ENCODE measurements around the gene OR2AE1. TPM values are rescaled to one million over a fixed set of nuclear protein-coding genes. Genes with fewer than 3 reads are reported as not detected.

The OR2AE1 gene
- total and polyA plus RNA-seq, 9 of the 15 experiments (the other 6 are each of a cell fraction or from before 2014, with no cell fraction given) = 0.27 TPM; not detected in 8

DNA sequence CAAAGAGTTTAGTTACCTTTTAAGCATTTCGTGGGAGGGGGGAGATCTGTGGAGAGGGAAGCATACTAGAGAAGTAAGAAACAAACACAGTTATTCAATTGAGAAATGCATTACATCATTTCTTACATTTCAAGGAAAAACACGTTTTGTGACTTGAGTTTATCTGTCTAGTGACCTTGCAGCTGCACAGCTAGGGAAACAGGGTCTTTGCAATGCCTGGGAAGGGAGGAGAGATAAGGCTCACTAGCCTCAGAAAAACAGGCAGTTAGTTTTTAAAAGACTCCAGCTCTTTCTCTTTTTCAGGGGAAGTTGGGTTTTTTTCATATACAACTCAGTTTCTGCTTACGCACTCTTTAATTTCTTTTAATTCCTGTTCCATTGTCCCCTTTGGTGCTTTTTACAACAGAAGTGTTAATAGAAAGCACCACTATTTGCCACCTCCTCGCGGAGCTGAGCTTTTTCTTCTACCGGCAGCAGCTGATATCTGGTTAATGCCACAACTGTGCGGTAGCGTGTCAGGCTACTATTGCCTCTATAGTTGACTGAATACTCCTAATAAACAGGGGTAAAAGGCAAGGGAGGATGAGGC is 43.5 kb downstream of the OR2AE1 start (continued):
- TF ChIP-seq, protein P1, sequence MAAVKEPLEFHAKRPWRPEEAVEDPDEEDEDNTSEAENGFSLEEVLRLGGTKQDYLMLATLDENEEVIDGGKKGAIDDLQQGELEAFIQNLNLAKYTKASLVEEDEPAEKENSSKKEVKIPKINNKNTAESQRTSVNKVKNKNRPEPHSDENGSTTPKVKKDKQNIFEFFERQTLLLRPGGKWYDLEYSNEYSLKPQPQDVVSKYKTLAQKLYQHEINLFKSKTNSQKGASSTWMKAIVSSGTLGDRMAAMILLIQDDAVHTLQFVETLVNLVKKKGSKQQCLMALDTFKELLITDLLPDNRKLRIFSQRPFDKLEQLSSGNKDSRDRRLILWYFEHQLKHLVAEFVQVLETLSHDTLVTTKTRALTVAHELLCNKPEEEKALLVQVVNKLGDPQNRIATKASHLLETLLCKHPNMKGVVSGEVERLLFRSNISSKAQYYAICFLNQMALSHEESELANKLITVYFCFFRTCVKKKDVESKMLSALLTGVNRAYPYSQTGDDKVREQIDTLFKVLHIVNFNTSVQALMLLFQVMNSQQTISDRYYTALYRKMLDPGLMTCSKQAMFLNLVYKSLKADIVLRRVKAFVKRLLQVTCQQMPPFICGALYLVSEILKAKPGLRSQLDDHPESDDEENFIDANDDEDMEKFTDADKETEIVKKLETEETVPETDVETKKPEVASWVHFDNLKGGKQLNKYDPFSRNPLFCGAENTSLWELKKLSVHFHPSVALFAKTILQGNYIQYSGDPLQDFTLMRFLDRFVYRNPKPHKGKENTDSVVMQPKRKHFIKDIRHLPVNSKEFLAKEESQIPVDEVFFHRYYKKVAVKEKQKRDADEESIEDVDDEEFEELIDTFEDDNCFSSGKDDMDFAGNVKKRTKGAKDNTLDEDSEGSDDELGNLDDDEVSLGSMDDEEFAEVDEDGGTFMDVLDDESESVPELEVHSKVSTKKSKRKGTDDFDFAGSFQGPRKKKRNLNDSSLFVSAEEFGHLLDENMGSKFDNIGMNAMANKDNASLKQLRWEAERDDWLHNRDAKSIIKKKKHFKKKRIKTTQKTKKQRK (IDR thresholded peaks at IDR 0.05; ENCODE audit: borderline replicate concordance, low read depth, low read length) = no peak
- peak; percentile 85 for TF ChIP-seq HLTF (IDR thresholded peaks at IDR 0.05)
- peak; percentile 42; the same call in 1 of the 2 replicates for TF ChIP-seq SMARCA5 (IDR thresholded peaks at IDR 0.05)
- no peak for TF ChIP-seq SMC3 (conservative IDR thresholded peaks at IDR 0.05; ENCODE audit: insufficient read depth, low read depth, low read length)
- no peak for TF ChIP-seq ZNF124 (CRISPR knock-in tag; IDR thresholded peaks at IDR 0.05)
- no peak; the same call in 1 of the 2 replicates for TF ChIP-seq ZKSCAN8 (CRISPR knock-in tag; IDR thresholded peaks at IDR 0.05)
- TF ChIP-seq YBX1 (IDR thresholded peaks at IDR 0.05) = no peak
- peak; percentile 92 for TF ChIP-seq HDAC2 (IDR thresholded peaks at IDR 0.05)
- no peak for TF ChIP-seq XRCC3 (IDR thresholded peaks at IDR 0.05)
- TF ChIP-seq BRCA1 (IDR thresholded peaks at IDR 0.05) = no peak
- TF ChIP-seq BRCA1 (CRISPR knock-in tag; IDR thresholded peaks at IDR 0.05) = no peak
- TF ChIP-seq, protein P2, sequence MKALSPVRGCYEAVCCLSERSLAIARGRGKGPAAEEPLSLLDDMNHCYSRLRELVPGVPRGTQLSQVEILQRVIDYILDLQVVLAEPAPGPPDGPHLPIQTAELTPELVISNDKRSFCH (CRISPR knock-in tag; IDR thresholded peaks at IDR 0.05) = no peak
- TF ChIP-seq, protein P2 (tag; IDR thresholded peaks at IDR 0.05) = no peak
- TF ChIP-seq COPS2 (conservative IDR thresholded peaks at IDR 0.05) = no peak
- no peak for TF ChIP-seq TAF15 (IDR thresholded peaks at IDR 0.05; ENCODE audit: low read depth, low read length)
- TF ChIP-seq, protein P3, sequence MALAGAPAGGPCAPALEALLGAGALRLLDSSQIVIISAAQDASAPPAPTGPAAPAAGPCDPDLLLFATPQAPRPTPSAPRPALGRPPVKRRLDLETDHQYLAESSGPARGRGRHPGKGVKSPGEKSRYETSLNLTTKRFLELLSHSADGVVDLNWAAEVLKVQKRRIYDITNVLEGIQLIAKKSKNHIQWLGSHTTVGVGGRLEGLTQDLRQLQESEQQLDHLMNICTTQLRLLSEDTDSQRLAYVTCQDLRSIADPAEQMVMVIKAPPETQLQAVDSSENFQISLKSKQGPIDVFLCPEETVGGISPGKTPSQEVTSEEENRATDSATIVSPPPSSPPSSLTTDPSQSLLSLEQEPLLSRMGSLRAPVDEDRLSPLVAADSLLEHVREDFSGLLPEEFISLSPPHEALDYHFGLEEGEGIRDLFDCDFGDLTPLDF (CRISPR knock-in tag; IDR thresholded peaks at IDR 0.05) = no peak
- TF ChIP-seq JUNB (CRISPR knock-in tag; conservative IDR thresholded peaks at IDR 0.05) = no peak
- TF ChIP-seq MECOM (CRISPR knock-in tag; IDR thresholded peaks at IDR 0.05) = peak; percentile 70; the same call in 1 of the 2 replicates
- no peak for TF ChIP-seq ZNF511 (CRISPR knock-in tag; IDR thresholded peaks at IDR 0.05)
- TF ChIP-seq NBN (IDR thresholded peaks at IDR 0.05; ENCODE audit: low read depth) = peak; percentile 96
- TF ChIP-seq PRPF4 (IDR thresholded peaks at IDR 0.05; ENCODE audit: insufficient read depth, low read depth, low read length, poor library complexity, severe bottlenecking) = no peak
- peak; percentile 87 for TF ChIP-seq CREM (IDR thresholded peaks at IDR 0.05; ENCODE audit: low read depth)

All from K562 (cell line).